ENCODE measurements around the gene VIL1.
A peak's percentile ranks its signal among the peaks of the same experiment; 100 is the strongest.

- TF ChIP-seq POLR2A (IDR thresholded peaks at IDR 0.05) (peak in 1 of 2 donors; percentile 55), CTCF (IDR thresholded peaks at IDR 0.05) (peak in 1 of 6 experiments; percentile 6)
These were observed 11.8 kb upstream of the VIL1 start for GRCh38 chr2:218406949-218407618.
